CD4-positive, alpha-beta T cell treated with Interleukin-1 beta for 1 hour (primary cell): ENCODE measurements around the gene HERPUD1.
"Not testable (repeated sequence)": the region's sequence is repeated elsewhere in the genome, so short reads cannot be mapped to it uniquely, and the experiment has no call there.

Experiments
- DNase-seq, 2 donors: peaks; one replicate each; pipeline ENCODE4 v3.0.0-alpha.2; 2020 to 2022

HERPUD1 gene

DNA sequence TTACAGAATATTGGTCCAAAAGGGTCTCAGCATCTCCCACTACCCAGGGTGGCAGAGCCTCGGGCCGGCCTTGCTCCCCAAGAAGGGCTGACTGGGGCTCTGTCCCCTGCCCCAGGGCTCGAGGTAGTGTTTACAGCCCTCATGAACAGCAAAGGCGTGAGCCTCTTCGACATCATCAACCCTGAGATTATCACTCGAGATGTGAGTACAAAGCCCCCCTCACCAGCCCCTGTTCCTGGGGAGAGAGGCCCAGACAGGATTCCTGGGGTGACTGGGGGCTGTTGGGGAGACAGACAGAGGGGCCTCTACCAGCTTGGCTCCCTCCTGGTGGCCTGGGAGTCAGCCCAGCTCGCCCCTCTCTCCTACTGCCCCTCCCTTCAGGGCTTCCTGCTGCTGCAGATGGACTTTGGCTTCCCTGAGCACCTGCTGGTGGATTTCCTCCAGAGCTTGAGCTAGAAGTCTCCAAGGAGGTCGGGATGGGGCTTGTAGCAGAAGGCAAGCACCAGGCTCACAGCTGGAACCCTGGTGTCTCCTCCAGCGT, 51.3 kb downstream of the HERPUD1 start:
- no peak for DNase-seq

DNA sequence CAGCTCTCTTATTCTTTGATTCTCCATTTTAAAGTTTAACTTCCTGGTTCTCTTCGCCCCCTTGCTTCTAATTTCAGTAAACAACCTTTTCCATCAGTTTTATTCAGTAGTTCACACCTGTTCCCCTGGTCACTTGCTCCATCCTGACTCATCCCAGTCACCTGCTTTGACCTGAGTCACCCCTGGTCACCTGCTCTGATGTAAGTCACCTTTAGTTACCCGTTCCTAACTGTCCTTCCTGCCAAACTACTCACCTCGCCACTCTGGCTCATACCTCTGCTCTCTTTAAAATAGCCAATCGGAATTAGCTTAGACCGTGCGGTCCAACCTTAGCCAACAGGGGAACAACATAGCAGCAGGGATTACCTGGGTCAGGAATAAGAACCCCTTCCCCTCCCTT, 52.7 kb downstream of the HERPUD1 start:
- DNase-seq: no peak

DNA sequence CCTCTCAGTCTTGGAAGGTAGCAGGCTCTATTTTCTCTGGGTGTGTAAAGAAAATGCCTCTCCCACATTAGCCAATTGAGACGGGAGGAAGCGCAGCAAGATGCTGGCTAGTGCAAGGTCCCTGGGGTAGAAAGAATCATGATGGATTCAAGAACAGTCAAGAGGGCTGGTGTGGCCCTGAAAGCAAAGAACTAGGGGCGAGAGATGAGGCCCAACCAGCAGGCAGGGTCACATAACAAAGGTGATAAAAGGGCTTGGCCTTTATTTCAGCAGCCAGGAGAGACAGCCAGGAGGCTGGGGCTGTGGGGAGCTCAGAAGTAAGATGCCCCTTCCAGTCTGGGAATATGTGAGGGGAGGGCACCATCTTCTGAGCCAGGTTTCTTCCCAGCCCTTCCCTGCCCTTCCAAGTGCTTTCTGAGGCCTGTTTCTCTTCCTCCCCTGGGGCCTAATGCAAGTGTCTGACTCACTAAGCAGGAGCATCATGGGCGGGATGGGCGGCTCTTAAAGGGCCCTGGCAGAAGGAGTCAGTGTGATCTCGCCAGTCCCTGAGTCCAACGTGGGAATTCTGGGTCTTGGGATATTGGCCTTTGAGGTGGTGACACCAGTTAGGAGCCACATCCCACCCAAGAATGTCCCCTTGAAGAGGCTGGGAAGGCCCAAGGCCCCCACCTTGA, 53.5 kb downstream of the HERPUD1 start:
- DNase-seq: no peak

DNA sequence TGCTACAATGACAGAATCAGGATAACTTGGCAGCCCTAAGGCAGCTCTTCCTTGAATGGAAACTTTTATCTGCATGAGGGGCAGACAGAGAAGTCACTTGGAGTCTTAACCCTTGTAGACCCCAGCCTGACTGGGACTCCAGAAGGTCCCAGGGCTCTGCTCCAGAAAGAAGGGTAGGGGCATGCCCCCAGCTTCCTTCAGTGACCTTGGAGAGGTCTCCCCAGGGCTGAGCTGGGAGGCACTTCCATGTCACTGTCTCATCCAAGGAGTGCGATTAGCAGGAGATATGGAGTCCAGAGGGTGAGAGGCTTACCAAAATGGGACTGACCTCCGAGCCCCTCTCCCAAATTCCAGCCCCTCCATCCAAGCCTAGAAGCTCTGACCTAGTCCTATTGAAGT, 54.0 kb downstream of the HERPUD1 start:
- no peak for DNase-seq

DNA sequence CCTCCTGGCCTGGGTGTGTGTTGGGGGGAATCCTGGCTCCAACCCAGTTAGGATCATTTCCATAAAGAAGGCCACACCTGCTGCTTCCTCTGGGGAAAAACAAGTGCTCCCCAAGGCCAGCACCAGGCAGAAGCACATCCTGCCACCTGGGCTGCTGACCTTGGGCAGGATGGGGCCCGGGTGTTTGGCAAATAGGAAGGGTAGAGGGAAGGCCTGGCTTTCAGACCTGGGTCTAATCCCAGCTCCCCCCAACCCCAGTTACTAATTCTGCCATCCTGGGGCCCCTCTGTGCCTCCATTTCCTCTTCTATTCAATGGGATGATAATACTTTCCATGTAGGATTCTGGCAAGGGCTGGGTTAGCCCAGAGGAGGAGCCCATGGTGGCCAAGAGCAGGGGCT, 54.4 kb downstream of the HERPUD1 start:
- DNase-seq: no peak

DNA sequence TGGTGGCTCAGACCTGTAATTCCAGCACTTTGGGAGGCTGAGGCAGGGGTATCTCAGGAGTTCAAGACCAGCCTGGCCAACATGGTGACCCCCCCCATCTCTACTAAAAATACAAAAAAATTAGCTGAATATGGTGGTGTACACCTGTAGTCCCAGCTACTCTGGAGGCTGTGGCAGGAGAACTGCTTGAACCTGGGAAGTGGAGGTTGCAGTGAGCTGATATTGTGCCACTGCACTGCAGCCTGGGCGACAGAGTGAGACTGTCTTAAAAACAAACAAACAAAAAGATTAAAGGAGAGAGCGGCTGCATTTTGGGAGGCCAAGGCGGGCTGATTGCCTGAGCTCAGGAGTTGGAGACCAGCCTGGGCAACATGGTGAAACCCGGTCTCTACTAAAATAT, 55.0 kb downstream of the HERPUD1 start:
- not testable (repeated sequence) for DNase-seq

DNA sequence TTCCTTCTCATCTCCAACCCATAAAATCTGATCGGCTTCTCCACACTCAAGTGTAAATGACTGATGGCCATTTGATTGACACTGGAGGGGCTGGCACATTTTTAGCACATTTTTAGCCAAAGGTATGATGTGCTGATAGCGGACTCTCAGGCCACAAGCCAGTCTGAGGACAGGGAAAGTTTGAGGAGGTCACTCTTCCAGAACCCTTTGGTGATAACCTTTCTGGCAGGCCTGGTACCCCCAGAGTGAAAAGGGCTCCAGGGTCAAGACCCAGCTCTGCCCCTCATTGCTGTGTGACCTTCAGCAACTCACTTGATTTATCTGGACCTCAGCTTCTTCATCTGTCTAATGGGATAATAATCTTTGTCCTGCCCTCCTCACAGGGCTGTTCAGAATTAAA, 55.8 kb downstream of the HERPUD1 start:
- no peak for DNase-seq

DNA sequence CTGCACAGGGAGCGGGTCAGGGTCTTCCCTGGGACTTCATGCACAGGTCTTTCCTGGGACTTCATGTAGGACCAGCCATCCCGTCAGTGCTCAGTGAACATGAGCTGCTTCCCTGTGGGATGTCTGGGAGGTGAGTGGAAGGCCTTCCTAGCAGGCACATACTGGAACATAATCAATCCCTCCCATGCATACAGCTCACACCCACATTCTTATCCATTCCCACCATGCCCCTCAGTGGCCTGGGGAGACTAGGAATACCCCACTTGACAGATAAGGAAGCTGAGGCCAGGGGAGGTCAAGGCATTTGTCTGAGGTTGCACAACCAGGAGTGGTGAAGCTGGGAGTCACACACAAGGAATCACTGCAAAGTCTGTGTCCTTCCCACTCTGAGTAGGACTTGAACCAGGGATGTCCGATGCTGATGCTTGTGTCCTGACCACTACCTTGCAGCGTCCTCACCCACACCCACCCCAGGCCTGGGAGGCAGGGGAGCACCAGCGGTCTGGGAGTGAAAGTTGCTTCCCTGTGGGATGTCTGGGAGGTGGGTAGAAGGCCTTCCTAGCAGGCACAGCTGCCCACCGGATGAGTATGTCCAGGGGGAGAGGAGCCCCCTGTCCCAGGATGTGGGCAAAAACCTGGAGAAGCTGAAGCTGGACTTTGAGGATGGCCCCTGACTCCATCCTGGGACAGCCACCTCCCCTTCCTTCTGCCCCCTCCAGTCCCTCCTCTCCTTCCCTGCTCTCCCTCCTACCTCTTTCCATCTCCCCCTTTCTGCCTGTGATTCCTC, 56.4 kb downstream of the HERPUD1 start:
- no peak for DNase-seq

DNA sequence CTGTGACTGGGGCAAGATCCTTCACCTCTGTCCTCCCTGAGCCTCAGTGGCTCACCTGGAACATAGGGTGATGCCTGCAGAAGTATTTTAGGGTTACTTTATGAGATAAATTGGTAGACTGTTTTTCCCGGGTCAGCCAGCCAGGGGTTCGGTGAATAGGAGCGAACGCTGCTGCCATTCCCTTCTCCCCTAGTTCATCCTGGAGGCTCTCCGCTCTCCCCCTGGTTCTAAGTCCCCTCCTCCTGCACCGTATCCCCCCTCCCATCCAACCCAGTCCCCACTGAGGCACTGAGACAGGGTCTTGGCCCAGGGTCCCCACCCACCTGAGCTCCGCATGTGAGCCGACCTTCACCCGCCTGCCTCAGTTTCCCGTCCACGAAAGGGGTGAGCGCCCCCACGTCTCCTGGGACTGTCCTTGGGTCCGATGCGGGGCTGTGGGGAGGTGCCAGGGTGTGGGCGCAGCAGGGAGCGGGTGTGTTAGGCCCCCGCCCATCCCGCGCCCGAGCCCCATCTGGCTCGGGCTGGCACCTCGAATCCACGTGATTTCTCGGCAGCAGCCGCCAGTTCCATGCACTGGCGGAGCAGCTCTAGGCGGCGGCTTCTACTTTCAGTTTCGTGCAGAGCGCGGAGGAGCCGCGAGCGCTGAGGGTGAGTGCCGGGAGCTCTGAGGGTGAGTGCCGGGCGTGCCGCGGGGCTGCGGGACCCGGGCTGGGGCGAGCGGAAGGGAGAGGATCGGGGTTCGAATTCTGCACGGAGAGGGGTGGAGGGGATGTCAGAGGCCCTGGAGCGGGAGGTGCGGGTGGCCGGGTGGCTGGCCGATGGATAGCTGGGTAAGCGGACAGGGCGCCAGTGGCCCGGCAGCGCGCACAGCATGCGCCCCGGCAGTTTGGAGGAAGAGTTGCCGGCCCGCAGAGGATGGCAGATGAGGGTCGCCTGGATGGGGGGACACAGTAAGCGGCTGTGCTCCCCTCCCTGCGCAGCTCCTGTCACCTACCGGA, 57.3 kb downstream of the HERPUD1 start, which contains the start of gene NLRC5:
TSS of gene NLRC5 (plus strand) at position 610 of the 998 bp plus-strand sequence. CDS start 31,156 bp downstream, outside the sequence.
- DNase-seq: peak; percentile 90 to 91

DNA sequence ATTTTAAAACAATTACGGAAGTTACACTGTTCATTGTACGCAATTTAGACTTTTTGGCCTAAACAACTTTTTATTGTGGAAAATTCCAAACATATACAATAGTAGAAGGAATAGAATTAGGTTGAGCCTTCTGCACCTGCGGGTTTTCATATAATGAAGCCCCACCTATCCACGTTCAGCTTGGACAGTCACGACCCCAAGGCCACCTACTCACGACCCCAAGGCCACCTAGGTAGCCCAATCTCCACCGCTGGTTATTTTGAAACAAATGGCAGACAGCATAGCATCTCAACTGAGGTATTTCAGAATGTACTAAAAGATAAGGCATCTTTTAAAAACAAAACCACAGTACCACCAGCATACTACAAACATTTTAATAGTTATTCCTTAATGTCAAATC, 58.0 kb downstream of the HERPUD1 start:
- no peak for DNase-seq

DNA sequence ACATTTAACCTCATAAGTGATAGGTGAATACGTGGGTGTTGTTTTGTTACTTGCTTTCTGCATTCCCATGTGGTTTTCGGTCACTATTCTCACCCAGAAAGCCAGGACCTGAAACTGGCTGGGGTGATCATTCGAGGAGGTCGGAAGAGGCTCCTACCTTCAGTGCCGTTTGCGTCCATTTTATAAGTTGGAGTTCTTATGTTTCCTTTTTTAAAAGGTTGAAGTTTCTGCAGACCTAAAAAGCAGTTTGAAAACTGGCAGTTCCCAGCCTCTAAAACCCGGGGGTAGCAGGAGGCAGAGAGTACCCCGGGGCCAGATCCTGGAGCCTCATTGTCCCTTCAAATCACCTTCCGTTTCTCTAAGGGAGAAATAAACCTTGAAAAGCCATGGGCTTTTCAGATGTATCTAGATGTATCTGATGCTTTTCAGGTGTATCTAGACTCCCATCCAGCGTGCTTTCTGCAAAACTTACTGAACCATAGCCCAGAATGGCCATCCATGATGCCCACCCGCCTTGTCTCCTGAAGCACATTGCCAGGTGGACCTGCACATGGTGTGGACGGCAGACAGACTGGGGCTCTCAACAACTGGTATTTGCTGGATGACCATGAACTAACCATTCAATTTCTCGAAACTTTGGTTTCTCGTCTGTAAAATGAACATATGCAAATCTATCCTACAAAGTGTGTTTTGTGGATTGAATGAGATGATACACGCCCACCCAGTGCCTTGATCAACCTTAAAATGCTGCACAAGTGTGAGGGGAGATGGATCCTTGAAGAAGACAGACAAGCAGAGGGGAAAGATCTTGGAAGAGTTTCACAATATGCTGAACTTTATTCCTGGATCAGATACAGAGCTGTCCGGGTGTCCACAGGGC, 58.7 kb downstream of the HERPUD1 start:
- DNase-seq: no peak

DNA sequence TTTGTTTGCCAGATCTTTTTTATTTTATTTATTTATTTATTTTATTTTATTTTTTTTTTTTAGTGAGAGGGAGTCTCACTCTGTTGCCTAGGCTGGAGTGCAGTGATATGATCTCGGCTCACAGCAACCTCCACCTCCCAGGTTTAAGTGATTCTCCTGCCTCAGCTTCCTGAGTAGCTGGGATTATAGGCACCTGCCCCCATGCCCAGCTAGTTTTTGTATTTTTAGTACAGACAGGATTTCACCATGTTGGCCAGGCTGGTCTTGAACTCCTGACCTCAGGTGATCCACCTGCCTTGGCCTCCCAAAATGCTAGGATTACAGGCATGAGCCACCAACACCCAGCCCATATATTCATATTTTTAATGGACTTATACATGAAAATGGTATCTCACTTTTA, 60.5 kb downstream of the HERPUD1 start:
- DNase-seq: not testable (repeated sequence)

DNA sequence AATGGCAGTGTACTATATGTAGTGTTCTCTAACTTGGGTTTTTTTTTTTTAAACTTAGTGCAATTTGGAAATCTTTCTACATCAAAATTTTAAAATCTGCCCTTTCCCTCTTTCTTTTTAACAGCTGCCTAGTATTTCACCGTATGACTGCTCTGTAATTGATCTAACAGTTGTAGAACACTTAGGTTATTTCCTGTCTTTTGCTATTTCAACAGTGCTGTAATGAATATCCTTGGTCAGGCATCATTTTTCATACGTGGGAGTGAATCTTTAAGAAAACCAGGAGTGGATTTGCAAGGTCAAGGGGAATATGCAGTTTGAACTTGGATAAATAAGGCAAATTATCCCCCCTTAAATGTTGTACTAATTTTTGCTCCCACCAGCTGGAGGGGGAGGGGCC, 61.3 kb downstream of the HERPUD1 start:
- DNase-seq: no peak

DNA sequence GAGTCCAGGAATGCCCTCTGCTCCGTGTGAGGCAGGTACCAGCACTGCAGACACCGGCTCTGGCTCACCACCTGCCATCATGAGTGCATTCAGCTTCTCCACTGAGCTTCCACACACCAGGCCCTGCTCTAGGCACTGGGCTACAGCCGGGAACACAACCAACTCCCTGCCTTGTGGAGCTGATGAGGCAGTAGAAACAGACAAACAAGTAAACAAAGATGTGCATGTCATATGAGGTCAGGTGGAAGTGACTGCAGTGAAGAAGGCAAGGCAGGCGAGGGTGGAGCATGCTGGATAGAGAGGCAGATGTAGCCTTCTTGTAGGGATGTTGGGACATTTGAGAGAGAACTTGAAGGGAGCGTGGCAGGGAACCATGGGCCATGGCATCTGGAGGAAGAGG, 62.4 kb downstream of the HERPUD1 start:
- no peak for DNase-seq
